Fibroblast of skin of scalp (primary cell): ENCODE results near the gene THRSP.
"Not testable (repeated sequence)": the region's sequence is repeated elsewhere in the genome, so short reads cannot be mapped to it uniquely, and the experiment has no call there.

Source experiments
- DNase-seq: peaks from one replicate; pipeline ENCODE4 v3.0.0-alpha.2; 2013

Gene THRSP

DNA sequence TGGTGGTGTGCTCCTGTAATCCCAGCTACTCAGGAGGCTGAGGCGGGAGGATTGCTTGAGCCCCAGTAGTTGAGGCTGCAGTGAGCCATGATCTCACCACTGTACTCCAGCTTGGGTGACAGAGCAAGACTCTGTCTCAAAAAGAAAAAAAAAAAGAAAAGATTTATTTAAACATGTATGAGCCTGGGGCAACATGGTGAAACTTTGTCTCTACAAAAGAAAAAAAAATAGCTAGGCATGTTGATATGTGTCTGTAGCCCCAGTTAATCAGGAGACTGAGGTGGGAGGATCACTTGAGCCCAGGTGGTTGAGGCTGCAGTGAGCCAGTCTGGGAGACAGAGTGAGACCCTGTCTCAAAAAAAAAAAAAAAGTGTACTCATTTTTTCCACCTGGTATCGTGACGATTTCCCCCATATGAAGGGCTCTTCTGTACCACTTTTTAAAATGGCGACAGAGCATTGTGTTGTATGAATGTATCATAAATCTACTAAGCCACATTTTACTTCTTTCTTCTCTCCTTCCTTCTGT is 24.2 kb upstream of the THRSP start:
- no peak for DNase-seq

GRCh38 chr11:78039919-78040671 is 23.6 kb upstream of the THRSP start:
- peak; percentile 92 for DNase-seq

- no peak for DNase-seq
Measured at GRCh38 chr11:78040691-78041379, 22.8 kb upstream of the THRSP start.

DNA sequence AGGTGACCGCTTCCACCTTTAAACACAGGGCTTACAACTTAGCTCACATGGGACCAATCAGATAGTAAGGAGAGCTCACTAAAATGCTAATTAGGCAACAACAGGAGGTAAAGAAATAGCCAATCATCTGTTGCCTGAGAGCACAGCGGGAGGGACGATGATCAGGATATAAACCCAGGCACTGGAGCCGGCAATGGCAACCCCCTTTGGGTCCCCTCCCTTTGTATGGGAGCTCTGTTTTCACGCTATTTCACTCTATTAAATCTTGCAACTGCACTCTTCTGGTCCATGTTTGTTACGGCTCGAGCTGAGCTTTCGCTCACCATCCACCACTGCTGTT is 22.3 kb upstream of the THRSP start:
- DNase-seq = not testable (repeated sequence)

- DNase-seq = peak; percentile 8
Measured at GRCh38 chr11:78041843-78042440, 21.7 kb upstream of the THRSP start.

DNA sequence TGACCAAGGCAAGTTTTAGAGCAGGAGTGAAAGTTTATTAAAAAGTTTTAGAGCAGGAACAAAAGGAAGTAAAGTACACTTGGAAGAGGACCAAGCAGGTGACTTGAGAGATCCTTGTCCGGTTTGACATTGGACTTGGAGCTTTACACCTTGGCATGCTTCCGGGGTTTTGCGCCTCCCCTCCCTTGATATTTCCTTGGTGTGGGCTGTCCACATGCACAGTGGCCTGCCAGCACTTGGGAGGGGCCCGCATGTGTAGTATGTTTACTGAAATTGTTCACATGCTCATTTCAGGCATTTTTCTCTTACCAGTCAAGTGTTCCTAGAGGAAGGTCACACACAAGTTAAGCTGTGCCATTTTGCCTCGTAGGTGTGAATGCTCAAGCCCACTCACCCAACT is 19.0 kb upstream of the THRSP start:
- DNase-seq = no peak

GRCh38 chr11:78045851-78046485 is 17.7 kb upstream of the THRSP start:
- peak; percentile 69 for DNase-seq

DNA sequence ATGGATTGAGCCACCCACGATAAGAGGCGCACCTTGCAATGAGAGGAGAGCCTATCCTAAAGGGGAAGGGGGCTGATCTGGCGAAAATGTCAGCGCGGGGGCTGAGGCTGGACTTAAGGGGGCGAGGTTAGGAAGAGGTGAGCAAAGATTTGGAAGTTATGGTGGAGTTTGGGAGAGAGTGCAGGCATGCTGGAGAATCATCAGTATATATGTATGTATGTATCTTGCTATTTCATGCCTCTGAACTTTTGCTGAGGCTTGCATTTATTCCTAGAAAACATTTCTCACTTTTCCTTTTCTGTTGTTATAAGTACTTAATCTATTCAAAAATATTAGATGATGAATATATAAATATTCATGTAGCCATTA is 17.2 kb upstream of the THRSP start:
- no peak for DNase-seq

DNA sequence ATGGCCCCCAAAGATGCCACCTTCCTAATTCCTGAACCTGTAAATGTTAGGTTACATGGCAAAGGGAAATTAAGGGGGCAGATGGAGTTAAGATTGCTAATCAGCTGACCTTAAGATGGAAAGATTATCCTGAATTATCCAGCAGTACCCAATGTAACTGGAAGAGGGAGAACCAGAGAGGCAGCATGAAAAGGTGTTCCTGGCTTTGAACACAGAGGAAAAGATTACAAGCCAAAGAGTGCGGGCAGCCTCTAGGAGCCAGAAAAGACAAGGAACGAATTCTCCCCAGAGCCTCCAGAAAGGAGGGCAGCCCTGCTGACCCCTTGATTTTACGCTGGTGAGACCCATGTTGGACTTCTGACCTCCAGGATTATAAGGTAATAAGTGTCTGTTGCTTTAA is 15.1 kb upstream of the THRSP start:
- no peak for DNase-seq

GRCh38 chr11:78049348-78049747 is 14.3 kb upstream of the THRSP start:
- DNase-seq = no peak

GRCh38 chr11:78050964-78051831 is 12.5 kb upstream of the THRSP start:
- DNase-seq = peak; percentile 73

- no peak for DNase-seq
Measured at GRCh38 chr11:78054971-78055370, 8.7 kb upstream of the THRSP start.

- DNase-seq = no peak
Measured at GRCh38 chr11:78056093-78056492, 7.6 kb upstream of the THRSP start.

DNA sequence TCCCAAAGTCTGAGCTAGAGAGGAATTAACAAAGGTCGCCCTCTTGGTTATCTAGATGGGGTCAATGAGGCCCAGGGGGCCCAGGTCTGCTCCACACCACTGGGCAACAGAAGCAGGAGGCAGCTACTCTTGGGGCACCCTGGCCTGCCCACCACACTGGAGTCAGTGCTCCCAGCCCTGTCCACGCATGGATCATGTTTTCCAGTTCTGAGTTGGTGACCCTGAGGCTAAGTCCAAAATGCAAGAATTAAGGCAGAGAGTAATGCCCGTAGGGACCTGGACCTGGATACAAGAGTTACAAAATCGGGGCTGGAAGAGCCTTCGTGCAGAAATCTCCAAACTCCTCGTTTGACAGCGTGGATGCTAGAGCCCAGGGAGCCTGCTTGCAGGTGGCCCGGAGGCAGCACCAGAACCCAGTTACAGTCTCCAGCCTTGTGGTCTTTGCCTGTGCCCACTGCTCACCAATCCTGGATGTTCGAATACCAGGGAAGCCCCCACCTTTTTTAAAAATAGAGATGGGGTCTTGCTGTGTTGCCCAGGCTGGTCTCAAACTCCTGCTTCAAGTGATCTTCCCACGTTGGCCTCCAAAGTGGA is 6.1 kb upstream of the THRSP start:
- DNase-seq = no peak

- DNase-seq = not testable (repeated sequence)
Measured at GRCh38 chr11:78059749-78060328, 3.8 kb upstream of the THRSP start.

DNA sequence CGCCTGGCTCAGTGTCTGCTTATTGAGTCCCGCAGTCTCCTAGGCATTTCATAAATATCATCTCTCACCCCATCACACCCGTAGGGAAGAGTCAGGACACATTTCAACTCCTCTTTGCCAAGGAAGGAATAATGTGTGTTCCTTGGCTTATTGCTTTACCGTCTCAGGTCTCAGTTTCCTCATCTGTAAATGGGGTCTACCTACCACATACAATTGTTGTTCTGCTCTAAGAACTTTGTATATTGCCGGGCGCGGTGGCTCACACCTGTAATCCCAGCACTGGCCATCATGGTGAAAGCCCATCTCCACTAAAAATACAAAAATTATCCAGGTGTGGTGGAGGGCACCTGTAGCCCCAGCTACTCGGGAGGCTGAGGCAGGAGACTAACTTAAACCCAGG is 3.1 kb upstream of the THRSP start:
- DNase-seq = no peak

DNA sequence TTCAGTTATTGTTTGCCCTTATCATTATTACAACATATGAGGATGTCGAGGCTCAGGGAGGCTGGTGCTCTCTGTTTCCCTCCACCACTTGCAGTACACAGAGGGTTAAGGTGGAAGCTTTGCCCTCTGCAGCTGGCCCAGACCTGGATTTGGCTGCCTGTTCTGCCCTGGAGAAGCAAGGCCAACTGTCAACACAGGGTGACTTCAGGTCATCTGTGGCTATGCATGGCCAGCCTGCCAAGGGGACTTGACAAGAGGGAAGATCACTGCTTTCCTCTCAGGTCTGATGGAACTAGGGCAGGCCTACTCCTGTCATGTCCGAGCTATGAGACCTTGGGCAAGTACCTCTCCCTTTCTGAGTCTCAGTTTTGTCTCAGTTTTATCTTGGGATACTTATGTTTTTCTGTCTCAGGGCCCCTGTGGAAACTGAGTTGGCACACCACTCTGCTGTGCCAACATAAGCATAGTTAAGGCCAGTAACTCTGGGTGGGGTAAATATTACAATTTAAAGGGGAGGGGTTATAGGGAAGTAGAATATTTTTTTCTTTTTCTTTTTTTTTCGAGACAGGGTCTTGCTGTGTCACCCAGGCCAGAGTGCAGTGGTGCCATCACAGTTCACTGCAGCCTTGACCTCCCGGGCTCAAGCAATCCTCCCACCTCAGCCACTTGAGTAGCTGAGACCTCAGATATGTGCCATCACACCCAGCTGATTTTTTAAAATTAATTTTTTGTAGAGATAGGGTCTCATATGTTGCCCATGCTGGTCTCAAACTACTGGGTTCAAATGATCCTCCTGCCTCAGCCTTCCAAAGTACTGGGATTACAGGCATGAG is 2.4 kb upstream of the THRSP start:
- no peak for DNase-seq

- DNase-seq = no peak
Measured at GRCh38 chr11:78061921-78062311, 1.7 kb upstream of the THRSP start.

DNA sequence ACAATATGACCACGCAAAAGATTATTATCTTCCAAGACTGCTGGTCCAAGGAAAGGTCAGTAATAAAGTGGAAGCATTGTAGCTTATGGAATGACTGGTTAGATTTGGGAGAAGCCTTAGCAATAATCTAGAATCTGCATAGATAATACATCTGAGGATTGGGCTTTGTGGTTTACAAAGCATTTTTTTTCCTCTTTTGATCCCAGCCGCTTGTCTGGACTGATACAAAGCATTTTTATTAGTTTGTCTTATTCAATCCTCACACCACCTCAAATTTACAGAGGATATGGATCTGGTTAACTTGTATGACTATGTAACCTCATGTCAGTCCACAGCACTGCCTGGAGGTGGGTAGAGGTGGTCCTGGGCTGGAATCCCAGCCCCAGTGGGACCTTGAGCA is 990 bp upstream of the THRSP start:
- no peak for DNase-seq

DNA sequence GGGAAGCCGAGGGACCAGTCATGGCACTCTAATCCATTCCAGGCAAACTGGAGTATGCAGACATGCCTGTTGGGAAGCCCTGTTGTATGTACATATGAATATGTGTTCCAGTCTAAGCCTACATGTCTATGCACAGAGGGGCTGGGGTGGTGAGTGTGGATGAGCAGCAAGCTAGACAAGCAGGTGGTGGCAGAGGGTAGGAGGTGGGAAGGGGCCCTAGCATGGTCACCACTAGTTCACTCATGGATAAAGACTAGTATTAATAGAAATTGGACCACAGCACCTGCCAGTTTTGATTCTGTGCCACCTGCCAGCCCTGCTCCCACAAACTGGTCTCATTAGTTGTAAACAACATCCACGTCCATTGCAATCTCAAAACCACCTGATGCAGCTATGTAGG is 1.5 kb downstream of the THRSP start:
- no peak for DNase-seq

DNA sequence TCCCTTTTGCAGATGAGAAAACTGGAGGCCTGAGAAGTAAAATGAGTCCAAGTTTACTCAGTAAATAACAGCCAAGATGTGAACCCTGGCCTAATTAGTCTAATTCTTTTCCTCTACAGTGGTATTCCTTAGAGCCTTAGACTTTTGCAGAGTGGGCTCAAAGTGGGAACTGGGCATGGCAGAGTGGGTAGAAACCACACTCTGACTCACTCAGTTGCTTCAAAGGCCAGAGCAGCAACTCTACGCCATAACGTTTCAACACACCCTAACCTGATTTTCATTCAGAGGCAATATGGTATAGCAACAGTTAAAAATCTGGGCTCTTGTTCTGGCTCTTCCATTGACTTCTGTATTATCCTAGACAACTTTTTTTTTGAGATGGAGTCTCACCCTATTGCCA is 2.8 kb downstream of the THRSP start:
- no peak for DNase-seq
